ENCODE data around the gene OVCA2.
A peak's percentile ranks its signal among the peaks of the same experiment; 100 is the strongest.

Gene OVCA2

GRCh38 chr17:2025220-2025621, 16.6 kb upstream of the OVCA2 start, which contains the start of gene RTN4RL1 (continued):
- TF ChIP-seq KLF17 (tag by site-specific recombination; IDR thresholded peaks at IDR 0.05) (peak; percentile 70), HOXD13 (CRISPR knock-in tag; IDR thresholded peaks at IDR 0.05; ENCODE audit: borderline replicate concordance) (no peak), ZNF558 (tag by site-specific recombination; IDR thresholded peaks at IDR 0.05) (no peak), ZNF768 (tag by site-specific recombination; IDR thresholded peaks at IDR 0.05) (no peak), ZNF140 (tag by site-specific recombination; IDR thresholded peaks at IDR 0.05) (no peak), ZNF391 (tag by site-specific recombination; IDR thresholded peaks at IDR 0.05; ENCODE audit: borderline replicate concordance, low read depth) (no peak), KLF1 (tag by site-specific recombination; IDR thresholded peaks at IDR 0.05) (0 out of 2 replicates have a peak, but pooled peaks have one; percentile 44), ZNF521 (tag by site-specific recombination; IDR thresholded peaks at IDR 0.05) (no peak), EGR2 (tag by site-specific recombination; IDR thresholded peaks at IDR 0.05; ENCODE audit: low read depth) (peak; percentile 78), MEIS1 (CRISPR knock-in tag; IDR thresholded peaks at IDR 0.05; ENCODE audit: borderline replicate concordance) (no peak), INSM2 (tag by site-specific recombination; IDR thresholded peaks at IDR 0.05) (no peak), ZFHX2 (tag by site-specific recombination; conservative IDR thresholded peaks at IDR 0.05) (peak; percentile 88), ZNF645 (tag by site-specific recombination; IDR thresholded peaks at IDR 0.05) (no peak), ZNF280D (tag by site-specific recombination; IDR thresholded peaks at IDR 0.05) (no peak), ZBTB21 (tag by site-specific recombination; IDR thresholded peaks at IDR 0.05) (no peak), ZNF214 (tag by site-specific recombination; IDR thresholded peaks at IDR 0.05; ENCODE audit: borderline replicate concordance) (no peak), PATZ1 (tag by site-specific recombination; IDR thresholded peaks at IDR 0.05) (peak; percentile 59), ZNF324 (tag by site-specific recombination; IDR thresholded peaks at IDR 0.05) (no peak), ZNF600 (tag by site-specific recombination; IDR thresholded peaks at IDR 0.05) (no peak), ZNF830 (tag by site-specific recombination; IDR thresholded peaks at IDR 0.05; ENCODE audit: low read depth) (no peak), ZNF184 (tag by site-specific recombination; IDR thresholded peaks at IDR 0.05) (no peak), ZNF704 (tag by site-specific recombination; IDR thresholded peaks at IDR 0.05) (no peak), ZNF791 (tag by site-specific recombination; IDR thresholded peaks at IDR 0.05) (no peak), ZNF837 (tag by site-specific recombination; IDR thresholded peaks at IDR 0.05) (no peak), ZBTB49 (tag by site-specific recombination; IDR thresholded peaks at IDR 0.05; ENCODE audit: low read depth) (no peak), ZNF335 (tag by site-specific recombination; conservative IDR thresholded peaks at IDR 0.05) (peak; percentile 71; the same call in 1 of the 2 replicates), ZNF776 (tag by site-specific recombination; IDR thresholded peaks at IDR 0.05; ENCODE audit: borderline replicate concordance) (no peak), ZNF37A (tag by site-specific recombination; IDR thresholded peaks at IDR 0.05) (no peak), ZNF16 (tag by site-specific recombination; IDR thresholded peaks at IDR 0.05; ENCODE audit: low read depth) (no peak)
